Endothelial cell (in vitro differentiated cells): ENCODE measurements around the gene GLUD2. TPM values are rescaled to one million over a fixed set of nuclear protein-coding genes. Genes with fewer than 3 reads are reported as not detected.

Experiments
- DNase-seq: peaks from one replicate; pipeline ENCODE4 v3.0.0; 2021; ENCODE audit warnings: low spot score
- H3K27ac Mint-ChIP-seq: one replicate; pipeline ENCODE4 v1.8.0; 2021; ENCODE audit warnings: mixed read lengths, inconsistent platforms; ENCODE audit not compliant: unreplicated experiment
- H3K27me3 Mint-ChIP-seq: one replicate; pipeline ENCODE4 v1.8.0; 2021; ENCODE audit warnings: mild to moderate bottlenecking, moderate library complexity, mixed read lengths, inconsistent platforms; ENCODE audit not compliant: unreplicated experiment
- H3K36me3 Mint-ChIP-seq: one replicate; pipeline ENCODE4 v1.8.0; 2021; ENCODE audit warnings: mild to moderate bottlenecking, low read depth, mixed read lengths, inconsistent platforms; ENCODE audit not compliant: unreplicated experiment
- H3K4me1 Mint-ChIP-seq: one replicate; pipeline ENCODE4 v1.8.0; 2021; ENCODE audit warnings: mild to moderate bottlenecking, mixed read lengths, inconsistent platforms; ENCODE audit not compliant: unreplicated experiment
- H3K4me3 Mint-ChIP-seq: one replicate; pipeline ENCODE4 v1.8.0; 2021; ENCODE audit warnings: mild to moderate bottlenecking, mixed read lengths, inconsistent platforms; ENCODE audit not compliant: unreplicated experiment
- H3K9me3 Mint-ChIP-seq: one replicate; pipeline ENCODE4 v1.8.0; 2021; ENCODE audit warnings: mixed read lengths, inconsistent platforms; ENCODE audit not compliant: unreplicated experiment
- CTCF ChIP-seq: fragments of 200-600 bp; sonication (generic); IDR thresholded peaks from one replicate; pipeline ENCODE4 v1.5.0; 2021; ENCODE audit warnings: antibody characterized with exemption; ENCODE audit not compliant: unreplicated experiment
- total RNA-seq: library from RNA; stranded (reverse); fragmentation: NEBNext Ultra II Directional; extraction: Animal tissue kit (Norgen Biotek cat#: 25700); gene quantifications from one replicate; pipeline ENCODE4 v1.2.1, GENCODE V29; 2021; ENCODE audit not compliant: unreplicated experiment

Gene GLUD2
- total RNA-seq, 1 donor from 2014 or later = 0.46 TPM

- no peak for DNase-seq
- no peak overlapping the region for H3K27ac Mint-ChIP-seq
- H3K36me3 Mint-ChIP-seq = no peaks in the 10 kb centered on the region
- no peaks in the 10 kb centered on the region for H3K9me3 Mint-ChIP-seq
- H3K4me3 Mint-ChIP-seq = no peak overlapping the region
- H3K4me1 Mint-ChIP-seq = no peaks in the 10 kb centered on the region
- no peak for TF ChIP-seq CTCF
- H3K27me3 Mint-ChIP-seq = no peaks in the 10 kb centered on the region
These were observed 37.2 kb upstream of the GLUD2 start for GRCh38 chrX:121010218-121010617.

- no peaks in the 10 kb centered on the region for H3K4me1 Mint-ChIP-seq
- no peaks in the 10 kb centered on the region for H3K36me3 Mint-ChIP-seq
- H3K27me3 Mint-ChIP-seq = no peaks in the 10 kb centered on the region
- DNase-seq = no peak
- no peaks in the 10 kb centered on the region for H3K9me3 Mint-ChIP-seq
- H3K27ac Mint-ChIP-seq = no peak overlapping the region
- TF ChIP-seq CTCF = no peak
- no peak overlapping the region for H3K4me3 Mint-ChIP-seq
These were observed 36.2 kb upstream of the GLUD2 start for GRCh38 chrX:121011254-121011653.

- Mint-ChIP-seq H3K27ac (no peak overlapping the region), H3K4me3 (no peak overlapping the region), H3K4me1 (no peaks in the 10 kb centered on the region), H3K36me3 (no peaks in the 10 kb centered on the region), H3K9me3 (no peaks in the 10 kb centered on the region), H3K27me3 (no peaks in the 10 kb centered on the region)
- TF ChIP-seq CTCF = no peak
- no peak for DNase-seq
These were observed 33.4 kb upstream of the GLUD2 start for GRCh38 chrX:121013897-121014455.

- H3K36me3 Mint-ChIP-seq = no peaks in the 10 kb centered on the region
- H3K4me3 Mint-ChIP-seq = no peak overlapping the region
- H3K27me3 Mint-ChIP-seq = no peaks in the 10 kb centered on the region
- H3K27ac Mint-ChIP-seq = no peak overlapping the region
- no peak for TF ChIP-seq CTCF
- DNase-seq = no peak
- no peaks in the 10 kb centered on the region for H3K9me3 Mint-ChIP-seq
- no peaks in the 10 kb centered on the region for H3K4me1 Mint-ChIP-seq
These were observed 32.6 kb upstream of the GLUD2 start for GRCh38 chrX:121014826-121015225.

GRCh38 chrX:121028419-121028818 lies 19.0 kb upstream of the GLUD2 start:
- Mint-ChIP-seq H3K9me3 (no peaks in the 10 kb centered on the region), H3K27ac (no peak overlapping the region), H3K36me3 (no peaks in the 10 kb centered on the region), H3K4me3 (no peak overlapping the region), H3K4me1 (no peaks in the 10 kb centered on the region), H3K27me3 (peaks cover 1% of the 10 kb centered on the region)
- no peak for TF ChIP-seq CTCF
- no peak for DNase-seq
